Suprapubic skin (tissue), 3 donors: ENCODE data around the gene CADM4.
"Not testable (repeated sequence)": the region's sequence is repeated elsewhere in the genome, so short reads cannot be mapped to it uniquely, and the experiment has no call there.

Source experiments
- EP300 ChIP-seq: sonication (generic); formaldehyde crosslinking; IDR thresholded peaks from one replicate; pipeline ENCODE4 v1.6.1; 2017; ENCODE audit warnings: antibody characterized with exemption
- TF ChIP-seq, protein P1 (sequence below), 2 donors: fragments of 200-600 bp in 1 of 2; fragments of 450-650 bp in 1 of 2; sonication (generic) in 1 of 2; IDR thresholded peaks; one replicate each; pipeline ENCODE4 v1.5.1; 2016 to 2019; ENCODE audit warnings: antibody characterized with exemption in 2 of 2, mild to moderate bottlenecking in 1 of 2, moderate library complexity in 1 of 2

DNA sequence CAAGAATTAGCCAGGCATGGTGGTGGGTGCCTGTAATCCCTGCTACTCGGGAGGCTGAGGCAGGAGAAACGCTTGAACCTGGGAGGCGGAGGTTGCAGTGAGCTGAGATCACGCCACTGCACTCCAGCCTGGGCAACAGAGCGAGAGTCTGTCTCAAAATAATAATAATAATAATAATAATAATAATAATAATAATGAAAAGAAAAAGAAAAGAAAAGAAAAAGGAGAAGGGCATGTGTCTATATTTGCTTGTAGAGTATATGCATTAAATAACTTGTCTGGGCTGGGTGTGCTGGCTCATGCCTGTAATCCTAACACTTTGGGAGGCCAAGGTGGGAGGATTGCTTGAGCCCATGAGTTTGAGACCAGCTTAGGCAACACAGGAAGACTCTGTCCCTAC is 42.6 kb upstream of the CADM4 start:
- TF ChIP-seq, protein P1, sequence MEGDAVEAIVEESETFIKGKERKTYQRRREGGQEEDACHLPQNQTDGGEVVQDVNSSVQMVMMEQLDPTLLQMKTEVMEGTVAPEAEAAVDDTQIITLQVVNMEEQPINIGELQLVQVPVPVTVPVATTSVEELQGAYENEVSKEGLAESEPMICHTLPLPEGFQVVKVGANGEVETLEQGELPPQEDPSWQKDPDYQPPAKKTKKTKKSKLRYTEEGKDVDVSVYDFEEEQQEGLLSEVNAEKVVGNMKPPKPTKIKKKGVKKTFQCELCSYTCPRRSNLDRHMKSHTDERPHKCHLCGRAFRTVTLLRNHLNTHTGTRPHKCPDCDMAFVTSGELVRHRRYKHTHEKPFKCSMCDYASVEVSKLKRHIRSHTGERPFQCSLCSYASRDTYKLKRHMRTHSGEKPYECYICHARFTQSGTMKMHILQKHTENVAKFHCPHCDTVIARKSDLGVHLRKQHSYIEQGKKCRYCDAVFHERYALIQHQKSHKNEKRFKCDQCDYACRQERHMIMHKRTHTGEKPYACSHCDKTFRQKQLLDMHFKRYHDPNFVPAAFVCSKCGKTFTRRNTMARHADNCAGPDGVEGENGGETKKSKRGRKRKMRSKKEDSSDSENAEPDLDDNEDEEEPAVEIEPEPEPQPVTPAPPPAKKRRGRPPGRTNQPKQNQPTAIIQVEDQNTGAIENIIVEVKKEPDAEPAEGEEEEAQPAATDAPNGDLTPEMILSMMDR (IDR thresholded peaks at IDR 0.05): not testable (repeated sequence)
- TF ChIP-seq EP300: not testable (repeated sequence)
